HS-27A (cell line): Measurements from ENCODE around the gene MACROH2A2.
A peak's percentile ranks its signal among the peaks of the same experiment; 100 is the strongest.

Source experiments
- DNase-seq: peaks from one replicate; pipeline ENCODE4 v3.0.0-alpha.2; 2012; ENCODE audit warnings: low read depth, missing footprints

The MACROH2A2 gene

DNA sequence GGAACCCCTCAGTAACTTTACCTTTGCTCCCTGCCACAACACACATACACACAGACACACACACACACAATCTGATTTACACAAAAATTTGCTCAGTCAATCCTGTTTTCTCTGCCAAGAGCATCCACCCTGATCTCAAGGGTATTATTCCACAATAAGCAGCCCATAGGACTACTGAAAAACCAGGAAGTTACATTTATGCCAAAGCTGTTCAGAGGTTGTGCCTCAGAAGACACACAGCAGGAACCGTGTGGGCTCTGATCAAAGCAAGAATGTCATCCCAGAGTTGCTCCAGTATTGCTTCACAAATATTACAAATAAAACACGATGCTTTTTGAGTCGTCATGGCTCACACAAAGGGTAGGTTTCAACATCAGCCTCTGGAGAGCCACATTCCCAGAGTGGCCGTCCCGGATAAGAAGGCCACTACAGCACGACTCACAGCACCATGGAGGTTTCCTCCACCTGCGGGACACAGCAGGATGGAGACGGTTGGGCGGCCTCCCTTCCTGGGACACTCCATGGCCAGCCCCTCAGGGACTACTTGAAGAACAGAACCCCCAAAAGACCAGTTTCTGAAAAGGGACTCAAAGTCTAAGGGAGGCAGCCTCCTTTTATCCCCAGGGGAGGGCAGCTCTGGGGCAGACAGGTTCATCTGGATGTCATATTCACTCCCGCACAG, 78.4 kb downstream of the MACROH2A2 start:
- no peak for DNase-seq

DNA sequence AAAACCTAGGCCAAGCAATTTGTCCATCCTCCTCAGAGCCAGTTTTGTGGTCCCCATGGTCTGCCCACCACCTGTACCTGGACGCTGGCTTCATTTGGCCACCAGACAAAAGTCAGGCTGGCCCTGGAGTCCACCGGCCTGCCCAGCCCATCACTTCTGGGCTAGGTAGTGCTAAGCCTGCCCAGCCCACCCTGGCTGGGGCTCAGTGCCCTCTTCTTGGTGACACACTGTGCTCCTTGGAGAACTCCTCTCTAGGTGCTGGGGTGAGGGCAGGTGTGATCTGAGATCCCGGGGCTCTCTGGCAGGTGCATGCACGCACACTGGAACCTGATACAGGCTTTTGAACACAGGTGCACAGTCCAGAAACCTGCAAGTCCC, 78.9 kb downstream of the MACROH2A2 start:
- no peak for DNase-seq

GRCh38 chr10:70132098-70133029, 79.7 kb downstream of the MACROH2A2 start, which contains the start of gene AIFM2:
TSS of gene AIFM2 (minus strand) at chr10:70132825. CDS start at chr10:70124084, 8,741 bp downstream.
- no peak for DNase-seq

DNA sequence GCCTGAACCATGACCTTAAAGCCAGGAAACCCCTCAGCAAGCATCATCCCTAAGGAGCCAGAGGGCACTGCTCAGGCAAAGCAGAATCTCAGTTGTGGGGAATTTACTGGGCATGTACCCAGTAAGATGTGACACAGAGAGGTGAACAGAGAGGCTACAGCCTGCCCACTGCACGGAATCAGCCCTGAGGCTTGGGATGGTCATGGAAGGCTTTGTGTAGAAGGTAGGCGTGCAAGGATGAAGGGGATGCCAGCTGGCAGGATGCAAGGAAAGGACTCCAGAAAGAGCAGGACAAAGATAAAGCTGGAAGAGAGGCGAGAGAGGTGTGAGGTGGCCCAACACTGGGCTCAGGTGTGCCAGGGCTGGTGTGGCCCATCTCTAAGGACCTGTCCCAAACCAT, 82.4 kb downstream of the MACROH2A2 start:
- no peak for DNase-seq

- no peak for DNase-seq
Measured at GRCh38 chr10:70135684-70136083, 83.0 kb downstream of the MACROH2A2 start.

- no peak for DNase-seq
Measured at GRCh38 chr10:70137135-70137534, 84.5 kb downstream of the MACROH2A2 start.

- no peak for DNase-seq
Measured at GRCh38 chr10:70137927-70138883, 85.6 kb downstream of the MACROH2A2 start.

- no peak for DNase-seq
Measured at GRCh38 chr10:70139151-70139996, 86.7 kb downstream of the MACROH2A2 start.

- DNase-seq = no peak
Measured at GRCh38 chr10:70139997-70140250, 87.3 kb downstream of the MACROH2A2 start.

GRCh38 chr10:70140297-70140696, 87.7 kb downstream of the MACROH2A2 start:
- DNase-seq = no peak

DNA sequence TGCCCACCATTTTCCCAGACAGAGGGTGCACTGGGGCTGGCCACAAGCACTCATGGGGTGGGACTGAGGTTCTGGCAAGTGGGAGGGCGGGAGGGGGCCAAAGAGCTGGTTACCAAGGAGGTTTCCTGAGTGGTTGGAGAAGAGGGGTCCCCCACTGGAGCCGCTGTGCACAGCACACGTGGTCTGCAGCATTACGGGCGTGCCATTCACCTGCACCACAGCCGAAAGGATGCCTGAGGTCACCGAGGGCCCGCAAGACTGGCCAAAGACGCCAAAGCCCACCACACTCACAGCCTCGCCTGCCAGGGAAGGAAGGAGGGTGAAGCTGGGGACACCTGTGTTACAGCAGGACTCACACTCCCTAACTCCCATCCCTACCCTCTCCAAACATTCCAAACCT, 89.9 kb downstream of the MACROH2A2 start:
- DNase-seq = no peak

DNA sequence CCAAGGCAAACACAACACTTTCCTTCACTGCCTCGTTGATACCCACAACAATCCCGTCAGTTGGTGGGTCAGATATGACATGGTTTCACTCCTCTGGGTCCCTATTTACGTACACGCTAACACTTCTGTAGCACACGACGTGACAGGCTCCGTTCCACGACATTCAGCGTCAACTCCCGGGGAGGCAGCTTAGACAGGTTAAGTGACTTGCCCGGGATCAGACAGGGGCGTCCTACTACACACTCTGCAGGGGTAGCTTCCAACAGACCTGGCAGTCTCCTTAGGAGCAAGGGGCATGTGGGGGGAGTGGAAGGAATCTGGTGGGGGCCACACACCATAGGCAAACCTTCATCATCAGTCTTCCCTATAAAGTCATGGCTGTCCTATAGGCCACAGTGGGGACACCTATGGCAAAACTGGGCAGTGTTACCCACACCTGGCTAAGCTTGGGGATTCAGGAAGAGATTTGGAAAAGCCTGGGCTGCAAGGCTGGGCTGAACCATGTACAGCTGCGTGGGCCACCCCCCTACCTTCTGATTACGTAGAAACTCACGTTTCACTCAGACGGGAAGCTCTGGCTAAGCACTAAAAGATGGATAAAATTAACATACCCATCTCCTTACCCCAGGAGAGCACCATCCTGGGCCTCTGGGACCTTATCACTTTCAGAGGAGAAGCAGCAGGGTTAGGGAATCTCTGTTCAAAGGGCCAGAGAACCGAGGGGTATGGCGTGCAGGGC, 91.9 kb downstream of the MACROH2A2 start:
- no peak for DNase-seq

DNA sequence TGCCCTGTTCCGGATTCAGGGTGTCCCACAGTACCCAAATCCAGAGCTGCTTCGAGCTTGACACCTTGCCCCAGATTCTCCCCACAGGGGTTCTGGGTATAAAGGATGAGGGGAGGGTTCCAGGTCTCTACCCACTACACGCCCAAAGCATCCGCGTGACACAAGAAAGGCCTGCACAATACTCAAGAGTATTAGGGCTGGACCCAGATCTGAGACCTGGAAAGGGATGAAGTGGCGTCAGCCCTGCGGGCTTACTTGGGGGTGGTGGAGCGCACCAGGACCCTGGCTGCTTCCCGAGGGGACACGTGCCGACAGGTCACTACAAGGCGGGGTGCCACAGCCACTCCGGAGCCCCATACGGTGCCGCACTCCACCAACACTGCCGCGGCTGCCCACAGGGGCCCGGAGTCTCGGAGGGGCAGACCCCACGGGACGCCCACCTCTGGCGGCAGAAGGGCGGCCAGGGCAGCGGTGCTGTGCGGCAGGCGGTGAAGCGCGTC, 92.6 kb downstream of the MACROH2A2 start:
- DNase-seq = no peak

DNA sequence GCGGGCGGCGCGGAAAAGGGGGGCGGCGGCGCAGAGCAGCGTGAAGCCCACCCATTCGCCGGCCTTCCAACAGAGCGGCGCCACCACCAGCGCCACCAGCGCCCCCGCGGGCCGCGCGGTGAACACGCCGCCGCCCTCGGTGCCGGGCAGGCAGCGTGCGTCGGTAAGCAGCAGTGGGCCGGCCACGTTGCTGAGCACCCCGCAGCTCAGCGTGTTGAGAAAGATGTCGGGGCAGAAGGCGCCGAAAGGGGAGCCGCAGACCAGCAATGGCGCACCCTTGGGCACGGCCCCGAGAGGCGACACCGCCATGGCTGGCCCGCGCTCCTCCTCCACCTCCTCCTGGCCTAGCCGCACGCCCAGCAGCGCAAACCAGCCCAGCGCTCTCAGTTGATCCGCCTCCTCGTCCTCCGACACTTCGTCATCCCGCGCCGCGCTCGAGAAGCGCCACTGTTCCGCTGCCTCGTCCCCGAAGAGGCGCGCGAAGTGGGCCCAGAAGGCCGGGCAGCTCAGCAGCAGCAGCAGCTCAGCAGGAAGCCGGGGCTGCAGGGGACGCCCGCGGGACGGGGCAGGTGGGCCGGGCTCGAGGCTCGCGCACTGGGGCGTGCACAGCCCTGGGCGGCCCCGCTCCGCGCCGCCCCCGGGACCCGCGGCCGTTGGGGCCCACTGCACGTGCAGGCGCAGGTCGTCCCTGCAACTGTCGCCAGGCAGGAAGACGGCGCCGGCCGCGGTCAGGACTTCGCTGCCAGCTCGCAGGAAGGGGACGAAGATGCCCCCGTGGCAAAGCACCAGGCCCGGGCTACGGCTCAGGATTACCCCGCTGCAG, 93.2 kb downstream of the MACROH2A2 start:
- no peak for DNase-seq

GRCh38 chr10:70146489-70147258, 94.0 kb downstream of the MACROH2A2 start, which contains the start of gene TYSND1:
TSS of gene TYSND1 (minus strand) at chr10:70146700. CDS start at chr10:70146586, 114 bp downstream.
- peak; percentile 84 for DNase-seq

GRCh38 chr10:70147259-70147625, 94.6 kb downstream of the MACROH2A2 start:
- no peak for DNase-seq

DNA sequence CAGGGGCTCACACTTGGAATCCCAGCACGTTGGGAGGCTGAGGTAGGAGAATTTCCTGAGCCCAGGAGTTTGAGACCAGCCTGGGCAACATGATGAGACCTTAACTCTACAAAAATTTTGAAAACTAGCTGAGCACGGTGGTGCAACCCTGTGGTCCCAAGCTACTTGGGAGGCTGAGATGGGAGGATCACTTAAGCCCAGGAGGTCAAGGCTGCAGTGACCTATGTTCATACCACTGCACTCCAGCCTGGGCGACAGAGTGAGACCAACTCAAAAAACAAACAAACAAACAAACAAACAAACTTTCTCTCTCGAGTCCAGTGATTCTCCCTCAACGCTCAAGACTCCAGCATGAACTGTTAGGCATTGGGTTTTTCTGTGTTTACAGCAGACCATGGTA, 95.9 kb downstream of the MACROH2A2 start:
- no peak for DNase-seq

DNA sequence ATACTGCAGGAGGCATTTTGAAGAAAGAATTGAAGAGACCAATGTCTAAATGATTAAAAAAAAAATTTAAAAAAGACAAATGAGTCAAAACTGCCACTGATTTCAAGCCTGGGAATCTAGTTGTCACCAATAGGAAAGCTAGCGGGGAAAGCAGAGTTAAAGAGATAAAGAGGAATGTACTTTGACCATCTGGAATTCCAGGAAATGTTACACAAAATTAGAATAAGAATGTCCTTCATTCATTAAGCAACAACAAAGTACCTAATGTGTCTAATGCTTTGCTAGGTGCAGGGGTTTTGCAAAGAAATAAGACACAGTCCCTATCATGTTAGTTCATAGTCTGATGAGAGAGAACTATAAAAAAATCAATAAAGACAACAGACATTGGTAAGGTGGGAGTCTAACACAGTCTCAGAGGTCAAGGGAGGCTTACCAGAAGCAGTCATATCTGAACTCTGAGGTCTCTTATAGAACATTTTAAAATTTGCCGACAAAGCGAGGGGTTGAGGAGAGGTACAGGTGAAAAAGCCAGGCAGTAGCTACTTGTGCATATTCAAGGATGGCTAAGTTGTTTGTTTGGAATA, 102.7 kb downstream of the MACROH2A2 start:
- DNase-seq = no peak
